GM19452 (cell line): ENCODE results near the gene KCNN1.
A peak's percentile ranks its signal among the peaks of the same experiment; 100 is the strongest.
"Not testable (repeated sequence)": the region's sequence is repeated elsewhere in the genome, so short reads cannot be mapped to it uniquely, and the experiment has no call there.

Experiments
- ATAC-seq: cut with Tn5 transposase; IDR thresholded peaks from one replicate; pipeline ENCODE4 v1.9.1; 2021; ENCODE audit not compliant: unreplicated experiment

KCNN1 gene

DNA sequence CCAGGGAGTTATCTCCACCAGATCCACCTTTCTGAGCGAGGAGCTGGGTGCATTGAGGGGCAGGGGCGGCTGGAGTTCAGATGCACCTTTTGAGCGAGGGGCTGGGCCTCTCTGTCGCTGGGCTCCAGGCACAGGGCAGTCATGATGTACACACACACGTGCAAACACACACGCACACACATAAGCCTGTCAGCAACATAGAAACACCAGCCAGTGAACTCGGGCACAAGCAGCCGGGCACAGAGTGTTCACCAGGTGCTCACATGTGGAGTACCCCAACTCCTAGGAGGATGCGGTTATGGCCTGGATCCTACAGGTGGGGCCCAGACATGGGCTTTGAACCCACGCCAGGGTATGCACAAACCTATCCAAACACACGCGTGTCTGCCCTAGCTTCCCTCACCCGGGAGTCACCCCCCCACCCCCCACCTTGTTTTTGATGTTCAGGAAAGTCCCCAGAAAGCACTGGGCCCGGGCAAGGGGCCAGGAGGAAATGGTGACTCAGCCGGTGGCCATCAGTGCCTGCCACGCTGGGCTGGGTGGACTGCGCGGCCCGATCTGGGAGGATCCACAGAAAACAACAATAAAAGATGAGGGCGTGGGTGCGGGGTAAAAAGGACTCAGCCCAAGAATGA is 54.3 kb downstream of the KCNN1 start:
- no peak for ATAC-seq

DNA sequence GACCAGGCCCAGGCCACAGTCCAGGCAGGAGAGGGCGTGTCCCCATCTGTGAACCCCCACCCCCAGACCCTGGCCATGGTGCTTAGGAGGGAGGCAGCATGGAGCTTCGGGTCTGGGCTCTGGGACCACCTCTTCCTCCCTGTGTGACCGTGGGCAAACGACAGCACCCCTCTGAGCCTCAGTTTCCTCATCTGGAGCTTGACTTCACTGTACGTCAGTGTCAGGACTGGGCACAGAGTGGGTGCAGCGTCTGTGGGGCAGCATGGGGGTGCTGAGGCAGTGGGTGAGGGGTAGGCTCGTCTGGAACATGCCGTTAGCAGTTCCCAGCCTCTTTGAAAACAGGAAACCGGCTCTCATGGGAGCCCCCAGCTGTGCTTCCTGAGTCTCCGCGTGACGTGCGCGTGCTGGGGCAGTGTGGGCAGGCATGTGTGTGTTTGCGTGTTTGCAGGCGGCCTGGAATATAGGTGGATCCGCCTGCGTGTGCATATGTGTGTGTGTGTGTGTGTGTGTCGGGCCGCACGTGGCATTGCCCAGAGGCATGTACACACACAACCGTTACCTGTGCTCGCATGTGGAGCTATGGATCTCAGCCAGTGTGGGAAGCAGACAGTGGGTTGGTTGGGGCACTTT is 56.8 kb downstream of the KCNN1 start:
- no peak for ATAC-seq

DNA sequence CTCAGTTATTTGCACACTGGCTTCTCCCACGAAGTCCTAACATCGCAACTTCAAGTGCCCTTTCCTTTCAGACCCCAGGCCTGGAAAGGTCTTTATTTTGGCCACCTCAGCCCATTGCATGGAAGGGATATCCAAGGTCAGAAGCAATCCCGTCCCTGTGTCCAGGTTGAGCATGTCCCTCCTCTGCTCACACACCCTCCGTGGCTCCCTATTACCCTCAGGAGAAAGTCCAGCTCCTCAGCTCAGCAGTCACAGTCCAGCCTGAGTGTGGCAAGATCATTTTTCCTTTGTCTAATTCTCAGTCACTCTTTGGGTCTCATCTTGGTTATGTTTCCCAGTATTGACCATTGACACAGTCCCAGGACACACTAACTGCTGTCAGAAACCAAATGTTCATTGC is 60.2 kb downstream of the KCNN1 start:
- no peak for ATAC-seq

DNA sequence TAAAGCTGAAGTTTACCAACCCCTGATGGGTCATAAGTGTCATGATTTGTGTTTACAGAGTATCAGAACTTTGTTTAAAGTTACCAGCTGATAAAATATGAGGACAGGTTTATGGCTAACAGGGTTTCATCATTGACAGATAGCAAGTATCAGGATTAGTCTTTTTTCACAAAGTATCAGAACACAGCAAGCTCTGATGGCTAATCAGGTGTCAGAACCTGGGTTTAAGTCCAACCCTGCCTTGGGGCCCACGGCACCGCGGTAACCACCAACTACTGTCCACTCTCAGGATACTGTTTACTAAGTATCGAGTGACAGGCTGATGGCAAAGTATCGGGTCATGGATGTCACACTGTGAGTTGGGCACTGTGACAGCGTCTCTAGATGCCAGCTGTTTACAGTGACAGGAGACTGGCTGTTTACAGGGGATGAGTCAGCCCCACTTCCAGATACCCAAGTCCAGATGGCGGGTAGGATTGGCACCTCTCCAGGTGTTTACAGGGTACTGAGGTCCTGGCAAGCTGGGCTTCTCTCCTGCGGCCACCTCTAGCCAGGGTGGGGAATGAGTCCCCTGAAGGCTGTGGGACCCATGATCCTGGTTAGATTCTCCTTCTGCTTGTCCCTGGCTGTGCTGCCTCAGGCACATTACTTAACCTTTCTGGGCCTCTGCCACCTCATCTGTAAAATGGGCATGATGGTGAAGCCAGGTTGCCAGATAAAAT is 62.9 kb downstream of the KCNN1 start:
- no peak for ATAC-seq

DNA sequence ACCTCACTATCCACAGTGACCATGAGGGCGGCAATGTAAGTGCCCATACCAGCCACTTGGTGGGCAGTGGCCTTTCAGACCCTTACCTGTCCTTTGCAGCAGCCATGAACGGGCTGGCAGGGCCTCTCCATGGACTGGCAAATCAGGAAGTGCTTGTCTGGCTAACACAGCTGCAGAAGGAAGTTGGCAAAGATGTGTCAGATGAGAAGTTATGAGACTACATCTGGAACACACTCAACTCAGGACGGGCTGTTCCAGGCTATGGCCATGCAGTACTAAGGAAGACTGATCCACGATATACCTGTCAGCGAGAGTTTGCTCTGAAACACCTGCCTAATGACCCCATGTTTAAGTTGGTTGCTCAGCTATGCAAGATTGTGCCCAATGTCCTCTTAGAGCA is 64.5 kb downstream of the KCNN1 start:
- ATAC-seq = not testable (repeated sequence)

DNA sequence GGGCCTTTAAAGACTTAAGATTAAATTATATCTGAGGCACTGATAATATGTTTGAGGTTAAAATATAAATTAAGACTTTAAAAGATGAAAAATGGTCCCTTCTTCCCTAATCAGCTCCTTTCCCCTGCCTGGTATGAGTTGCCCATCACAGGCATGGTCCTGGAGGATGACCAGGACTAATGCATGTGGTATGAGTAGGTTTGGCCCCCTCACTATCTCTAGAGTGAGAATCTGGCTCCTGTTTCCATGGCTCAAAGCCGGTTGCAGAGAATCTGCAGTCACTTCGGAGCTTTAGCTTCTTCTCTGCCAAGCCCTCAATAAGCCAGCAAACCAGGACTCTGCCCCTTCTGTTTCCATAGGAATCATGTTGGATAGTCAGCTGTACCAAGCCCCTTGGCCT is 65.2 kb downstream of the KCNN1 start:
- ATAC-seq = not testable (repeated sequence)

DNA sequence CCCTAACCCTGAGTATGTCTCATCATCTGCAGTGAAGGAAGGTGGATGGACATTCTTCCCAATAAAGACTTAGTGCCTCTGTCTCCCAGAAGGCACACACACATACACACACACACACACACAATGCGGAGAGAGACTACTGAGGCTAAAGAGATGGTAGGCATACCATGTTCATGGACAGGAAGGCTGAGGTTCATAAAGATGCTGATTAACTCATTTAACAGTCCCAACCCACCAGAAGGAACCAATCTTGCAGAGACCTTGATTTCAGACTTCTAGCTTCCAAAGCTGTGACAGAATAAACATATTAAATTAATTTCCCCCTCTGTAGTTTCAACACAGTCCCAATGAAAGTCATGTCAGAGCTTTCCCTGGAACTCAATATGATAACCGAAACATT is 74.1 kb downstream of the KCNN1 start:
- ATAC-seq = no peak

DNA sequence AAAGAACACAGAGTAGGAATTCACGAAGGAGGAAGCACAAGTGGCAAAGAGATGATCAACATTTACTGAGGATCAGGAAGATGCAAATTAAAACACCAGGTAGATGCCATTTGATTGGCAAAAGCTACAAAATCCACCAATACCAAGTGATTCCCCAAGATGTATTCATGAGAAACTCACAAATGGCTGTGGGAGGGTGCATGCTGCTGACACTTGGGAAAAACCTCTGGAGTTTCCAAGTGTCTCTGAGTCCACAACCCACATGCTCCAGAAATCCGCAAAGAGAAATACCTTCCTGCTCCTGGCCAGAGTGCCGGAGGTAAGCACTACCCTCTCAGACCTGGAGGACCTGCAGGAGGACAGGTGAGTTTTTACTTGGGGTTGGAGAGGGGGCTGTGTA is 76.8 kb downstream of the KCNN1 start:
- ATAC-seq = no peak

DNA sequence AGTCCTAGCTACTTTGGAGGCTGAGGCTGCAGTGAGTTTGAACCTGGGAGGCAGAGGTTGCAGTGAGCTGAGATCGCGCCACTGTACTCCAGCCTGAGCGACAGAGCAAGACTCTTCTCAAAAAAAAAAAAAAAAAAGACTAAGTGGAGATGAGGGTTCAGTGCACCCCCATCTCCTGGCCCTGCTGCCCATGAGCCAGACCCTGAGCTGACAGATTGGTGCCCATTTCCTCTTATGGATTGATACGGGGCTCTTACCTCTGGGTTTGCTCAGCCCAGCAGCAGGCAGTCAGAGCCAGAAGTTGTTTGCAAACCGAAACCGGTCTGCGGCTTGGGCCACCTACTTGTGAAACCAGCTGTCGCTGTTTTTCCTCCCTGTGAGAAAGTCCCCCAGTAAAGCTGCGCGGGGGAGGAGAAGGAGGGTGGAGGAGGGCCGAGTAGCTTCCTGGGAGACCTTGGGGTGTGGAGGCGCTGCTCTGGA is 78.0 kb downstream of the KCNN1 start:
- ATAC-seq = peak; percentile 92

DNA sequence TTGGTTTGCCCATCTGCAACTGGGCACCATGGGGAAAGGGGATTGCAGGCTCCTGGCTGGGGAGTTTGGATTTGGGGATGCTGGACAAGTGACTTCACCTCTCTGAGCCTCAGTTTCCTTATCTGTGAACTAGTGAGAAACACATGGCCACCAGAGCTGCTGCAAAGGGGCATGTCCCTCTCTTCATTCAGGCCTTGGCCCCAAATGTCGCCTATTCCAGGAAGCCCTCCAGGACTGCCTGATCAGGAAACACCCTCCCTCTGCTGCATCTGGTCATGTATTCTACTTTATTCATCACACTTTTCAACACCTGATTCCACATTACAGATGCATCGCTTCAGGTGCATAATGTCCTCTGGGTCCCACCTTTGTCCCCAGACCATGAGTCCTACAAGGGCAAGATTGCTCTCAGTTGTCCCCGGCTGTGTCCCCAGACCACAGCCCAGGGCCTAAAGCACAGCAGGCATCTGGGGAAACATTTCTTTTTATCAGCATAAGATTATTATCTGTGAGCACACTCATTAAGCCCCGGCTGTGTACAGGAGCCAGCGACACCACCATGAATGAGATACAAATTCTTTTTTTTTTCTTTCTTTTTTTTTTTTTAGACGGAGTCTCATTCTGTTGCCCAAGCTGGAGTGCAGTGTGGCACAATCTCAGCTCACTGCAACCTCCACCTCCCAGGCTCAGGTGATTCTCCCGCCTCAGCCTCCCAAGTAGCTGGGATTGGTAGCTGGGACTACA is 78.6 kb downstream of the KCNN1 start:
- ATAC-seq = no peak

DNA sequence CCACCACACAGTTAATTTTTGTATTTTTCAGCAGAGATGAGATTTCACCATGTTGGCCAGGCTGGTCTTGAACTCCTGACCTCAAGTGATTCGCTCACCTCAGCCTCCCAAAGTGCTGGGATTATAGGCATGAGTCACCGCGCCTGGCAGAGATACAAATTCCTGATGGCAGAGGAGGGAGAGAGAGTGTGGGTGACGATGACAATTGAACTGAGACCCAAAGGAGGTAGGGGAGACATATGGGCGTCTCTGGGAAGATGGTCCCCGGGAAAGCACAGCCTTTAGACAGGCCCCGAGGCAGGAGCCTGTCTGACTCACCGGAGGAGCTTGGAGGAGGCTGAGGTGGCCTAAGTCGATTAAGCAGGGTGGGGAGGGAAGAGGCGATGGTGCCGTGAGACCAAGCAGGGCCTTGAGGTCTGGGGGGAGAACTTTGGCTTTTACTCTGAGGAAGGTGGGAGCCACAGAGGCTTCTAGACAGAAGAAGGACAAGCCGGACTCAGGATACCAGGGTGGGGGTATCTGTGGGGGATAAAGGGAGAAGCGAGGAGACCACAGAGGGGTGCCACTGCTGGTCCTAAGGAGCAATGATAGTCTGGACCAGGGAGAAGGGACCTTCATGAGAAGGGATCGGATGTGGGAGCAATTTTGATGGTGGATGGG is 79.3 kb downstream of the KCNN1 start:
- ATAC-seq = no peak

DNA sequence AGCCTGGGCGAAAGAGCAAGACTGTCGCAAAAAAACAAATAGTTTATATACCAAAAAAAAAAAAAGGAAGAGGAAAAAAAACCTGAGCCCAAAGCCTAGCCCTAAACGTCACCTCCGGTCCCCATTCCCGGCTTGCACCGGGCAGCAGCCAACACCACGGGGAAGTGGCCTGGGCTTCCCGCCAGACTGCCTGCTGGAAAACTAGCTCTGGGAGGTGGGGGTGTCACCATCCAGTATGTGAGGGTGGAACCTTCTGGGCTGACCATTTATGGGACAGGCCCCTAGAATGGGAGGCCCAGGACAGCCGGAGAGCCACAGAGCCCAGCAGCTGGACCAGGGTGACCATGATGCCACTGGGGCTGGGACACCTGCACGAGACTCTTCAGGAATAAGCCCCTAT is 82.5 kb downstream of the KCNN1 start:
- no peak for ATAC-seq
